GM12878 (cell line): ENCODE data around the gene WWTR1. TPM values are rescaled to one million over a fixed set of nuclear protein-coding genes. Genes with fewer than 3 reads are reported as not detected.

Experiments used
- CHD1 ChIP-seq: IDR thresholded peaks from 2 replicates; pipeline ENCODE4 v1.6.1; 2012; ENCODE audit warnings: low read depth, low read length, improper control_type of control experiment
- E2F8 ChIP-seq: fragments of 450-650 bp; IDR thresholded peaks from 2 replicates; pipeline ENCODE4 v1.6.1; 2018; ENCODE audit warnings: mild to moderate bottlenecking, low read depth, moderate library complexity; ENCODE audit not compliant: partially characterized antibody
- HDAC6 ChIP-seq: fragments of 200-600 bp; sonication (generic); IDR thresholded peaks from one replicate; pipeline ENCODE4 v1.8.0; 2017; ENCODE audit warnings: antibody characterized with exemption; ENCODE audit not compliant: unreplicated experiment
- IRF3 ChIP-seq: fragments of 450-650 bp; IDR thresholded peaks from 2 replicates; pipeline ENCODE4 v1.6.1; 2014; ENCODE audit warnings: mild to moderate bottlenecking
- IRF4 ChIP-seq: IDR thresholded peaks from 2 replicates; pipeline ENCODE4 v1.6.1; 2011; ENCODE audit warnings: low read depth, low read length
- KDM1A ChIP-seq: fragments of 200-600 bp; sonication (generic); IDR thresholded peaks from 2 replicates; pipeline ENCODE4 v1.6.1; 2016; ENCODE audit warnings: borderline replicate concordance
- MLLT1 ChIP-seq: fragments of 450-650 bp; IDR thresholded peaks from 2 replicates; pipeline ENCODE4 v1.6.1; 2016; ENCODE audit warnings: mild to moderate bottlenecking
- MTA3 ChIP-seq: IDR thresholded peaks from 2 replicates; pipeline ENCODE4 v1.6.1; 2012; ENCODE audit warnings: low read length, inconsistent platforms, borderline replicate concordance
- NR2C2 ChIP-seq: IDR thresholded peaks from 2 replicates; pipeline ENCODE4 v1.6.1; 2011; ENCODE audit warnings: borderline replicate concordance, low read depth; ENCODE audit not compliant: control insufficient read depth, insufficient read length
- PBX3 ChIP-seq: IDR thresholded peaks from 2 replicates; pipeline ENCODE4 v1.6.1; 2011; ENCODE audit warnings: mild to moderate bottlenecking, low read depth, low read length, moderate library complexity; ENCODE audit not compliant: insufficient replicate concordance
- RAD21 ChIP-seq: IDR thresholded peaks from 2 replicates; pipeline ENCODE4 v1.6.1; 2011; ENCODE audit warnings: mild to moderate bottlenecking, low read depth, low read length, moderate library complexity; ENCODE audit not compliant: insufficient read depth
- RELB ChIP-seq: fragments of 450-650 bp; IDR thresholded peaks from 2 replicates; pipeline ENCODE4 v1.6.1; 2017; ENCODE audit warnings: low read depth, mild to moderate bottlenecking, moderate library complexity
- RUNX3 ChIP-seq: IDR thresholded peaks from 2 replicates; pipeline ENCODE4 v1.6.1; 2012; ENCODE audit warnings: low read length, inconsistent platforms
- SIX5 ChIP-seq: IDR thresholded peaks from 2 replicates; pipeline ENCODE4 v1.6.1; 2011; ENCODE audit warnings: mild to moderate bottlenecking, low read depth, low read length, moderate library complexity; ENCODE audit not compliant: severe bottlenecking
- STAT3 ChIP-seq: IDR thresholded peaks from 2 replicates; pipeline ENCODE4 v1.6.1; 2011; ENCODE audit warnings: low read depth, low read length, improper control_type of control experiment
- TCF3 ChIP-seq: IDR thresholded peaks from 2 replicates; pipeline ENCODE4 v1.6.1; 2012; ENCODE audit warnings: low read depth, mild to moderate bottlenecking, low read length, borderline replicate concordance; ENCODE audit not compliant: insufficient read depth
- ZBTB4 ChIP-seq: fragments of 450-650 bp; formaldehyde crosslinking; IDR thresholded peaks from 2 replicates; pipeline ENCODE4 v1.4.0; 2022; ENCODE audit warnings: mild to moderate bottlenecking, moderate library complexity
- polyA plus RNA-seq, 11 experiments: library from polyadenylated mRNA; depleted of rRNA in 4 of 11; unstranded in 6 of 11; stranded (reverse) in 5 of 11; fragments of >200 nt; fragmentation: Nextera tagmentation in 4 of 11; fragmentation: Illumina TruSeq in 1 of 11; extraction: Ambion mirVana in 4 of 11; extraction: Trizol in 1 of 11; gene quantifications; 1 replicate in 1 of 11; 2 replicates in 10 of 11; pipeline versions ENCODE4 v1.2.1 to v1.2.3, GENCODE V29; 2011 to 2016; ENCODE audit warnings: inconsistent platforms in 2 of 11, missing spikeins in 2 of 11, low read depth in 1 of 11
- total RNA-seq, 4 experiments: library from RNA; depleted of rRNA in 3 of 4; stranded (reverse); fragments of >200 nt in 3 of 4; fragmentation: Illumina TruSeq in 1 of 4; extraction: Trizol in 1 of 4; gene quantifications; 2 replicates each; pipeline versions ENCODE4 v1.2.1 to v1.2.3, GENCODE V29; 2013 to 2021

The WWTR1 gene
- total and polyA plus RNA-seq, 10 of the 15 experiments (the other 5 are each of a cell fraction or from before 2014, with no cell fraction given), result 2.5 to 18.5 (median 5.8) TPM

GRCh38 chr3:149579838-149580542 lies 77.8 kb downstream of the WWTR1 start (continued):
- TF ChIP-seq NR2C2, result no peak
- TF ChIP-seq IRF4, result peak; percentile 59; the same call in 1 of the 2 replicates
- no peak for TF ChIP-seq PBX3
- peak; percentile 97 for TF ChIP-seq RUNX3
- TF ChIP-seq TCF3, result no peak
- TF ChIP-seq CHD1, result no peak
- TF ChIP-seq RELB, result no peak; the same call in 1 of the 2 replicates
- no peak for TF ChIP-seq KDM1A
- TF ChIP-seq MLLT1, result no peak
- TF ChIP-seq STAT3, result no peak
- TF ChIP-seq E2F8, result no peak
- TF ChIP-seq SIX5, result no peak
- TF ChIP-seq IRF3, result no peak
- 0 out of 2 replicates have a peak, but pooled peaks have one; percentile 4 for TF ChIP-seq RAD21
- TF ChIP-seq MTA3, result peak; percentile 39; the same call in 1 of the 2 replicates
- no peak for TF ChIP-seq ZBTB4
- TF ChIP-seq HDAC6, result no peak
